HEK293T (cell line): ENCODE results near the gene UBE3B.

Experiments used
- ARNT ChIP-seq: fragments of 450-650 bp; IDR thresholded peaks from 2 replicates; pipeline ENCODE4 v1.6.1; 2017; ENCODE audit warnings: mild to moderate bottlenecking
- BHLHE40 ChIP-seq: fragments of 450-650 bp; IDR thresholded peaks from 2 replicates; pipeline ENCODE4 v1.6.1; 2016; ENCODE audit warnings: mild to moderate bottlenecking, moderate library complexity, borderline replicate concordance
- CTBP1 ChIP-seq: fragments of 450-650 bp; IDR thresholded peaks from 2 replicates; pipeline ENCODE4 v1.6.1; 2016; ENCODE audit warnings: borderline replicate concordance
- ELF4 ChIP-seq: fragments of 450-650 bp; IDR thresholded peaks from 2 replicates; pipeline ENCODE4 v1.6.1; 2017; ENCODE audit warnings: antibody characterized with exemption
- FOXA1 ChIP-seq: fragments of 450-650 bp; IDR thresholded peaks from 2 replicates; pipeline ENCODE4 v1.6.1; 2016; ENCODE audit warnings: mild to moderate bottlenecking
- FOXK2 ChIP-seq: fragments of 450-650 bp; IDR thresholded peaks from 2 replicates; pipeline ENCODE4 v1.6.1; 2016; ENCODE audit warnings: mild to moderate bottlenecking
- FOXM1 ChIP-seq: fragments of 450-650 bp; IDR thresholded peaks from 2 replicates; pipeline ENCODE4 v1.6.1; 2017; ENCODE audit warnings: mild to moderate bottlenecking, borderline replicate concordance
- HDGF ChIP-seq: fragments of 450-650 bp; IDR thresholded peaks from 2 replicates; pipeline ENCODE4 v1.6.1; 2017; ENCODE audit warnings: antibody characterized with exemption, borderline replicate concordance
- L3MBTL2 ChIP-seq: fragments of 450-650 bp; conservative IDR thresholded peaks from 2 replicates; pipeline ENCODE4 v1.6.1; 2016; ENCODE audit warnings: mild to moderate bottlenecking
- PKNOX1 ChIP-seq: fragments of 450-650 bp; IDR thresholded peaks from 2 replicates; pipeline ENCODE4 v1.6.1; 2016
- SP1 ChIP-seq: fragments of 450-650 bp; IDR thresholded peaks from 2 replicates; pipeline ENCODE4 v1.6.1; 2017
- SUZ12 ChIP-seq: fragments of 450-650 bp; IDR thresholded peaks from 2 replicates; pipeline ENCODE4 v1.6.1; 2016; ENCODE audit warnings: mild to moderate bottlenecking
- TARDBP ChIP-seq: fragments of 450-650 bp; IDR thresholded peaks from 2 replicates; pipeline ENCODE4 v1.6.1; 2016
- ZNF384 ChIP-seq: fragments of 450-650 bp; IDR thresholded peaks from 2 replicates; pipeline ENCODE4 v1.6.1; 2016

GRCh38 chr12:109573914-109574244 lies 96.4 kb downstream of the UBE3B start:
- TF ChIP-seq CTBP1 = no peak
- TF ChIP-seq SUZ12 = no peak
- no peak for TF ChIP-seq FOXM1
- TF ChIP-seq SP1 = no peak
- no peak for TF ChIP-seq FOXA1
- no peak for TF ChIP-seq BHLHE40
- no peak for TF ChIP-seq FOXK2
- no peak for TF ChIP-seq ARNT
- no peak for TF ChIP-seq ZNF384
- no peak for TF ChIP-seq TARDBP
- TF ChIP-seq HDGF = no peak
- TF ChIP-seq L3MBTL2 = no peak
- TF ChIP-seq PKNOX1 = no peak
- no peak for TF ChIP-seq ELF4
